Mesothelial cell of epicardium (in vitro differentiated cells): Measurements from ENCODE around the gene BMP6. TPM values are rescaled to one million over a fixed set of nuclear protein-coding genes. Genes with fewer than 3 reads are reported as not detected.
A peak's percentile ranks its signal among the peaks of the same experiment; 100 is the strongest.

ENCODE experiments used
- DNase-seq, 2 experiments: peaks; one replicate each; pipeline ENCODE4 v3.0.0; 2021; ENCODE audit warnings: low spot score in 2 of 2; ENCODE audit not compliant: unreplicated experiment in 2 of 2
- H3K27ac Mint-ChIP-seq: 2 replicates; pipeline ENCODE4 v1.8.0; 2021; ENCODE audit warnings: mixed read lengths
- H3K27me3 Mint-ChIP-seq: 2 replicates; pipeline ENCODE4 v1.8.0; 2021; ENCODE audit warnings: low read depth, mixed read lengths
- H3K36me3 Mint-ChIP-seq: 2 replicates; pipeline ENCODE4 v1.8.0; 2021; ENCODE audit warnings: mixed read lengths
- H3K4me1 Mint-ChIP-seq: 2 replicates; pipeline ENCODE4 v1.8.0; 2021; ENCODE audit warnings: mixed read lengths
- H3K4me3 Mint-ChIP-seq: 2 replicates; pipeline ENCODE4 v1.8.0; 2021; ENCODE audit warnings: mild to moderate bottlenecking, moderate library complexity, mixed read lengths
- H3K9me3 Mint-ChIP-seq: 2 replicates; pipeline ENCODE4 v1.8.0; 2021; ENCODE audit warnings: mixed read lengths
- CTCF ChIP-seq: fragments of 200-600 bp; sonication (generic); IDR thresholded peaks from one replicate; pipeline ENCODE4 v1.5.0; 2021; ENCODE audit warnings: antibody characterized with exemption; ENCODE audit not compliant: unreplicated experiment
- total RNA-seq: library from RNA; stranded (reverse); gene quantifications from 3 replicates; pipeline ENCODE4 v1.2.1, GENCODE V29; 2021

The BMP6 gene
- total RNA-seq, 1 donor from 2014 or later = 3.6 TPM

DNA sequence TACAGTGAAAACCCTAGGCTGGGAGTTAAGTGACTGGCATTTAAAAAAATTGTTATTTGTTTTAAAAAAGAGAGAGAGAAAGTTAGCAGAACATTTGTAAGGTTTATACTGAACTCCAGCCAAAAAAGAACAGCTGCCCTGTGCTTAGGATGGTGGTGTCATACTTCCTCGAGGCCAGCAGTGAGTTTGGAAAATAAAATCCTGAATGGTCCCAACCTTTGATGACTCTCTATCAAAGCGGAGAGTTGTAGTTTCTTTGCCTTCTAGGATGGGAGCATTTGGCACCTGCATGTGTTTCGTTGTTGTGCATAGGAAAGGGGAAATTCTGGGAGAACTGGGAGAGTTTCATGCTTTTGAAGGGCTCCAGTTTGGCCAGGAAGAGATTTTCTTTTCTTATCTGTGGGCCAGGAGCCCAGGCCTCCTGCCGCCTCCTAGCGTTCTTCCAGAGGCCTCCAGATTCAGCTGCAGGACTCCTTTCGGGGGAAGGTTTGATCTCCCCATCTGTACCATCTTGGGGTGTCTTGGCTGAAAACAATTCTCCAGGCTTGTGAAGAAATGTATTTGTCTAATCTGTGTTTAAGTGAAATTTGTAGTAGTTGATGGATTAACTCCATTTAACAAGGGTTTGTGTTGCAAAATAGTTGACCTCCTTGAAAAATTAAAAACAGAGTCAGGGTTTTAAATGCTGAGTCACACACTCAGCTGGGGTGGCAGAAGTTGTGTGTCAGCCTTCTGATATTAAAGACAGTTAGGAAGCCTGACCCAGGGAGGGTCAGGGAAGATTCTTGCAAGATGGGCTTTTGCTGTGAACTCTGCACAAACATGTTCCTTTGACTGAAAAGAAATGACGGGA lies 121.3 kb downstream of the BMP6 start:
- no peaks in the 10 kb centered on the region for H3K36me3 Mint-ChIP-seq
- H3K27me3 Mint-ChIP-seq = no peaks in the 10 kb centered on the region
- H3K9me3 Mint-ChIP-seq = peaks cover 33% of the 10 kb centered on the region
- no peak overlapping the region for H3K27ac Mint-ChIP-seq
- DNase-seq = no peak
- H3K4me3 Mint-ChIP-seq = no peak overlapping the region
- TF ChIP-seq CTCF = no peak
- no peaks in the 10 kb centered on the region for H3K4me1 Mint-ChIP-seq

DNA sequence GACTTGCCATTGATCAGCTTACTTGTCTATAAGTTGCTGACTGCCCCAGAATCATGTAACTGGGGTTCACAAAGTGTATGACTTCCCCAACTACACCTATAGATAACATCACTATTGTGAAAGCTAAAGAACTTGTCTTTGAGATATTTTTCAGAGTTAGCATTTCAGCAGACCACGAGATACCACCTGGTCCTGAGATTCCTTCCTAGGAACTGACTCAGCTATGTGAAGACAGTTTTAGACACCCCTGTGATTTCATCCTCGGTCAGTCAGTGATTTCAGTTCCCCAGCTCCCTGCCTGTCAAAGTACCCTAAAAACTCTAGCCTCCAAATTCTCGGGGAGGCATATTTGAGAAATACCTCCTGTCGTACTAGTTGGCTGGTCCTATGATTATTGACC lies 122.3 kb downstream of the BMP6 start:
- H3K36me3 Mint-ChIP-seq = peaks cover 1% of the 10 kb centered on the region

DNA sequence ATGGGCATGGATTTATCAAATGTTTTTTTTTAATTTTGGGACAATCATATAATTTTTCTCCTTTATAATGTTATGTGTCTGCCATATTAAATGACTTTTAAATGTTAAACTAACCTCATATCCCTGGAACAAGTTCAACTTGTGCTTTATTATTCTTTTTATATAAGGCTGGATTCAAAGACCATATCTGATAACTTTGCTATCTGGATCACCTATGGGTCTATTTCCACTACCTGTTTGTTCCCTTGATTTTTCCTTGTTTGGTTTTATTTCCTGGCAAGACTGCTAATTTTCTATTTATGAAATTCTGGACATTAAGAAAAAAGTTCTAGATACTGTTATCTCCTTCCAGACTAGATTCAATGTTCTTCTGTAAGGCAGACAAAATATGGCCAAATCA lies 125.9 kb downstream of the BMP6 start:
- Mint-ChIP-seq H3K4me3 (no peak overlapping the region), H3K27ac (no peak overlapping the region), H3K4me1 (no peaks in the 10 kb centered on the region), H3K36me3 (peaks cover 1% of the 10 kb centered on the region), H3K9me3 (peaks cover 41% of the 10 kb centered on the region), H3K27me3 (no peaks in the 10 kb centered on the region)
- TF ChIP-seq CTCF = no peak
- no peak for DNase-seq

More for the DNA sequence above, 122.3 kb downstream of the BMP6 start:
- Mint-ChIP-seq H3K27ac (no peak overlapping the region), H3K4me1 (no peaks in the 10 kb centered on the region), H3K9me3 (peaks cover 40% of the 10 kb centered on the region), H3K27me3 (no peaks in the 10 kb centered on the region), H3K4me3 (no peak overlapping the region)
- no peak for TF ChIP-seq CTCF
- DNase-seq = no peak

DNA sequence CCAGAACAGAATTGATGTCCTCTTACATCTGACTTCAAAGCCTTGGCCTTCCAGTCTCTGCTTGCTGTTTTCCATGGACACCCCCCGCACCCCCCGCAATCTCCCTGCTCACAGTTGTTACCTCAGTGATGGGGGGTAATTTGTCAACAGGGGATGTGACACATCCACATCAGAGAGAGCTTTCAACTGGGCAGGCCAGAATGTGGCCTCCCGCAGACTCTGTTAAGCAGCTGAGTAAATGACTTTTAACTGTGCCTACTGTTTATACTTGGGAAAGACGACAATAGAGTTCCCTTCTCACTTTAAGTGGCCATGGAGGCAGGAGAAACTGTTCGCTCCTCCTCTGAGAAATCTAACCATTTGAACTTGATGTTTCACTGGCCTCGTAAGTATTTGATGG lies 133.7 kb downstream of the BMP6 start:
- Mint-ChIP-seq H3K9me3 (no peaks in the 10 kb centered on the region), H3K4me1 (no peaks in the 10 kb centered on the region), H3K27ac (no peak overlapping the region), H3K27me3 (no peaks in the 10 kb centered on the region), H3K4me3 (no peak overlapping the region), H3K36me3 (no peaks in the 10 kb centered on the region)
- DNase-seq = no peak
- TF ChIP-seq CTCF = no peak

DNA sequence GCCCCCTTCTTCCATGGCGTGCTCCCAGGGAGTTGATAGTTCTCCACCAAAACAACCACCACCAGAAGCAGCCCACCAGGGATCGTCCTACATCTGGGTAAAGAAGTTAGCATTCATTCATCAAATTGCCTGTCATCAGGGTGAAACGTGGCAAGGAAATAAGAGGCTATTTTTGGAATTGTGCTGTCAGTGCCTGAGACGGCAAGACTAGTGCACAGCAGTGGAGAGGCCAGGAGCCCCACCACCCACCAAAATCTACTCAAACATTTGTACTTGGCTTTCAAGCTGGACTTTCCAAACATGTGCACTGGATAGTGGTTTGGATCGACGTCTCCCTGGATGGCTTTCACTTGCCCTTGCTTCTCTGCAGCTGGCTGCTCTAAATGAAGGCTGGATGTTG lies 139.9 kb downstream of the BMP6 start:
- H3K4me1 Mint-ChIP-seq = no peaks in the 10 kb centered on the region
- H3K36me3 Mint-ChIP-seq = no peaks in the 10 kb centered on the region
- H3K27me3 Mint-ChIP-seq = peaks cover 4% of the 10 kb centered on the region
- DNase-seq = peak in 1 of 2 experiments; percentile 29
- H3K27ac Mint-ChIP-seq = no peak overlapping the region
- no peak overlapping the region for H3K4me3 Mint-ChIP-seq
- TF ChIP-seq CTCF = no peak
- H3K9me3 Mint-ChIP-seq = no peaks in the 10 kb centered on the region
